Bladder microvascular endothelial cell (primary cell): ENCODE data around the gene PRICKLE3. TPM values are rescaled to one million over a fixed set of nuclear protein-coding genes. Genes with fewer than 3 reads are reported as not detected.

Experiments
- total RNA-seq: library from RNA; depleted of rRNA; stranded (reverse); fragments of >200 nt; gene quantifications from 2 replicates; pipeline ENCODE4 v1.2.3, GENCODE V29; 2014

Gene PRICKLE3
- 4.0 and 9.7 TPM in 2 replicates for total RNA-seq

GRCh38 chrX:49186125-49187027 is at the start of gene PRICKLE3:
Gene PRICKLE3 (minus strand): TSS chrX:49186373. CDS start chrX:49186297, 76 bp downstream.

DNA sequence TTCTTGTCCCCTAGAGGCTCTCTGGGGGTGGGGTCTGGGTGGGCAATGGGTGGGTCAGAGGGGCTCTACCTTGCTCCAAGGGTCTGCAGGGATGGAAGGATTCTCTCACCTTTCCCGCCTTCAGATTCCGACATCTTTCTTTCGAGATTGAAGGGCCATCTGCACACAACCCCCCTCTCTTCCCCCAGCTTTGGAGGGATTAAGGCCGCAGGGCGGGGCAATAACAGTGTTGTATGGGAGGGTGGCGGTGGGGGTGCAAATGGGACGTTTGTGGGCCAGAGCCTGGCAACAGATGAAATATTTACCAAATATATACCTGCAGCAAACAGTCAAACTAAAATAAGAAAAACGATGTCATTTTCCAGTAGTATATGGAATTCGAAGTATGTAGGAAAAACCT is 47.0 kb upstream of the PRICKLE3 start, which contains the start of gene CACNA1F:
Gene CACNA1F, minus strand, starts transcription at position 165 of the 400 bp plus-strand sequence. Its CDS starts 31 bp downstream, at position 134.

GRCh38 chrX:49199906-49200771 is 14.0 kb upstream of the PRICKLE3 start, which contains the start of gene SYP:
Gene SYP (minus strand): TSS chrX:49200193. CDS start chrX:49200186, 7 bp downstream.

DNA sequence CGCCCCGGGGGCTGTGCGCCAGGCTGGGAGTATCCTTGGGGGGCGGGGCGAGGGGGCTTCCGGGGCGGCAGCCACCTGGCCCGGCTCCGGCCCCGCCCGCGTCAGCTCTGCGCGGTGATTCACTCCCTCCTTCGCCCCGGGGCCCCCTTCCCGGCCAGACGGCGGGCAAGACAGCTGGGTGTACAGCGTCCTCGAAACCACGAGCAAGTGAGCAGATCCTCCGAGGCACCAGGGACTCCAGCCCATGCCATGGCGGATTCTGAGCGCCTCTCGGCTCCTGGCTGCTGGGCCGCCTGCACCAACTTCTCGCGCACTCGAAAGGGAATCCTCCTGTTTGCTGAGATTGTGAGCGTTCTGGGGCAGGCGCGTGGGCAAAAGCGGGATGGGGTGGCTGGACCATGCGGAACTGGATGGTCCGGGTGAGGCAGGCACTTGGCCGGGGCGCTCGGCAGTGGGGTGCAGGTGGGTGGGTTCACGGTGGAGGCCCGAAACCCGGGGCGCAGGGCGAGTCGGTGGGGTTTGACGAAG is 14.4 kb downstream of the PRICKLE3 start, which contains the start of gene PLP2:
Gene PLP2, plus strand, starts transcription at position 147 of the 528 bp plus-strand sequence. Its CDS starts 103 bp downstream, at position 250.

GRCh38 chrX:49162620-49163019 is 23.6 kb downstream of the PRICKLE3 start, which contains the start of gene MAGIX:
Gene MAGIX (plus strand): TSS chrX:49162758. CDS start chrX:49162890, 132 bp downstream.

Other genes starting within 250 kb of the PRICKLE3 start
- gene OTUD5, start 228.8 kb downstream of the PRICKLE3 start, total RNA-seq, result 21.7 and 34.9 TPM in 2 replicates
- 0.32 and 0.57 TPM in 2 replicates for gene KCND1, start 214.5 kb downstream of the PRICKLE3 start, total RNA-seq
- gene GRIPAP1, start 184.1 kb downstream of the PRICKLE3 start, total RNA-seq, result 23.3 and 40.8 TPM in 2 replicates
- gene TFE3, start 143.0 kb downstream of the PRICKLE3 start, total RNA-seq, result 10.8 and 21.8 TPM in 2 replicates
- gene CCDC120, start 127.4 kb downstream of the PRICKLE3 start, total RNA-seq, result 0.49 and 1.7 TPM in 2 replicates
- gene PRAF2, start 112.4 kb downstream of the PRICKLE3 start, total RNA-seq, result 2.6 and 5.0 TPM in 2 replicates
- 20.2 and 25.9 TPM in 2 replicates for gene WDR45, start 106.5 kb downstream of the PRICKLE3 start, total RNA-seq
- 25.3 and 27.3 TPM in 2 replicates for gene GPKOW, start 62.6 kb downstream of the PRICKLE3 start, total RNA-seq
- 0.32 and 1.1 TPM in 2 replicates for gene MAGIX, start 23.6 kb downstream of the PRICKLE3 start, total RNA-seq
- 9.0 and 10.2 TPM in 2 replicates for gene PLP2, start 14.5 kb downstream of the PRICKLE3 start, total RNA-seq
- 0.31 and 0.32 TPM in 2 replicates for gene SYP, start 13.8 kb upstream of the PRICKLE3 start, total RNA-seq
- under 0.01 and 0.31 TPM in 2 replicates for gene CACNA1F, start 47.0 kb upstream of the PRICKLE3 start, total RNA-seq
- 8.1 and 8.6 TPM in 2 replicates for gene CCDC22, start 49.1 kb upstream of the PRICKLE3 start, total RNA-seq
- gene FOXP3, start 78.3 kb upstream of the PRICKLE3 start, total RNA-seq, result not detected in 2 replicates
- 1.1 and 4.2 TPM in 2 replicates for gene PPP1R3F, start 83.4 kb upstream of the PRICKLE3 start, total RNA-seq
- not detected in 2 replicates for gene GAGE10, start 117.3 kb upstream of the PRICKLE3 start, total RNA-seq
- gene GAGE12J, start 135.7 kb upstream of the PRICKLE3 start, total RNA-seq, result not detected in 2 replicates
- not detected in 2 replicates for gene GAGE13, start 145.2 kb upstream of the PRICKLE3 start, total RNA-seq